Omental fat pad (tissue), 4 donors: ENCODE data around the gene TAGLN. TPM values are rescaled to one million over a fixed set of nuclear protein-coding genes. Genes with fewer than 3 reads are reported as not detected.

Source experiments
- ATAC-seq: fragments of 150-250 bp; one replicate; pipeline ENCODE4 v1.9.1; 2016; ENCODE audit warnings: mild to moderate bottlenecking, moderate library complexity; ENCODE audit not compliant: low FRiP score
- DNase-seq: peaks from one replicate; pipeline ENCODE4 v3.0.0-alpha.2; 2019; ENCODE audit warnings: low spot score
- total RNA-seq, 4 donors: library from RNA; depleted of rRNA; stranded (reverse); fragments of >200 nt; gene quantifications; one replicate each; pipeline ENCODE4 v1.1.0, GENCODE V29; 2016
- TF ChIP-seq, protein P1 (sequence below), 3 donors: fragments of 450-650 bp; IDR thresholded peaks; one replicate each; pipeline ENCODE4 v1.5.1; 2016 to 2017; ENCODE audit warnings: antibody characterized with exemption in 3 of 3, mild to moderate bottlenecking in 3 of 3, moderate library complexity in 2 of 3

Gene TAGLN
- total RNA-seq, 4 donors from 2014 or later: 731 to 1,161 (median 827) TPM

DNA sequence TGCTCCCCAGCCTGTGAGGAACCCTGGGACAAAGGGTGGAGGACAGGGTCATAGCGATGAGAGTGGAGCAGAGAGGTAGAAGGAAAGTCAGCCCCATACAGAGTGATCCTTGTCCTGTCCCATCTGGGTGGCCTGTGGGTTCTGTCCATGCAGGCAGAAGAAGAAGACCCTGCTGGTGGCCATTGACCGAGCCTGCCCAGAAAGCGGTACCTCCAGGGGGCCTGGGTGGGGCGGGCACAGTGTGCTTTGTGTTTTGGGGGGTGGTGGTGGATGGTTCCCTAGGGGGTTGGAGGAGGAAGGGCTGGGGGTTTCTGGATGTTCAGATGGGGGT is 12.8 kb upstream of the TAGLN start:
- ATAC-seq (no peak), DNase-seq (no peak)
- TF ChIP-seq, protein P1, sequence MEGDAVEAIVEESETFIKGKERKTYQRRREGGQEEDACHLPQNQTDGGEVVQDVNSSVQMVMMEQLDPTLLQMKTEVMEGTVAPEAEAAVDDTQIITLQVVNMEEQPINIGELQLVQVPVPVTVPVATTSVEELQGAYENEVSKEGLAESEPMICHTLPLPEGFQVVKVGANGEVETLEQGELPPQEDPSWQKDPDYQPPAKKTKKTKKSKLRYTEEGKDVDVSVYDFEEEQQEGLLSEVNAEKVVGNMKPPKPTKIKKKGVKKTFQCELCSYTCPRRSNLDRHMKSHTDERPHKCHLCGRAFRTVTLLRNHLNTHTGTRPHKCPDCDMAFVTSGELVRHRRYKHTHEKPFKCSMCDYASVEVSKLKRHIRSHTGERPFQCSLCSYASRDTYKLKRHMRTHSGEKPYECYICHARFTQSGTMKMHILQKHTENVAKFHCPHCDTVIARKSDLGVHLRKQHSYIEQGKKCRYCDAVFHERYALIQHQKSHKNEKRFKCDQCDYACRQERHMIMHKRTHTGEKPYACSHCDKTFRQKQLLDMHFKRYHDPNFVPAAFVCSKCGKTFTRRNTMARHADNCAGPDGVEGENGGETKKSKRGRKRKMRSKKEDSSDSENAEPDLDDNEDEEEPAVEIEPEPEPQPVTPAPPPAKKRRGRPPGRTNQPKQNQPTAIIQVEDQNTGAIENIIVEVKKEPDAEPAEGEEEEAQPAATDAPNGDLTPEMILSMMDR (IDR thresholded peaks at IDR 0.05): no peak

DNA sequence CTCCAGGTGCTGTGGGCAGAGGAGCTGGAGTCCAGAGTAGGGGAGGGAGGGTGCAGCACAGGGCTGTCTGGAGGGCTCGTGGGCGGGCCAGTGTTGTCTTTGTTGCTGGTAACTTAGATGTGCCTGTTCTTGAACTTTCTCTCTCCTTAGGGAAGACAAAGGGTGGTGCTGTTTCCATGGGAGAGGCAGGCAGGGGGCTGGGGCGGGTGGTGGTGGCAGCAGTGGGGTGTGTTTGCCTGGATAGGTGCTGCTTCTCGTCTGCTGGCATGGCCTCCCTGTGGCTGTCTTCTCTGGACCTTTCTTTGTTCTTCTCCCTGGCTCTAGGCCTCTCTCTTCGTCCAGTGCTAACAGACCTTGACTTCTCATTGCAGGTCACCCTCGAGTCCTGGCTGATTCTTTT is 12.2 kb upstream of the TAGLN start:
- ATAC-seq: no peak
- peak; percentile 11 for DNase-seq

DNA sequence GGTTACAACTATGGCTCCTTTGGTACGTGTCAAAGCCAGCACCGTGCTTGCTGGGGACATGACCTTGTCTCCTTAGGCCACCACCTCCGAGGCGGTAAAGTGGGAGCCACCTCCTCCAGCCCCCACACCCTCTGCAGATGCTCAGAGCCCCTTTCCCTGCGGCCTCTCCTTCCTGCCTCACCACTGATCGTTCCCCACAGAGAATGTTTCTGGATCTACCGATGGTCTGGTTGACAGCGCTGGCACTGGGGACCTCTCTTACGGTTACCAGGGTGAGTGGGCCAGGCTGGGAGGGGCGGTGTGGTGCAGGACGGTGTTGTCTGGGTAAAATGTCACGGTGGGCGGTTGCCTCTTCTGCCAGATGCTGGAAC is 11.8 kb upstream of the TAGLN start:
- no peak for ATAC-seq
- DNase-seq: peak; percentile 14
- TF ChIP-seq, protein P1 (IDR thresholded peaks at IDR 0.05): no peak

More for the DNA sequence above, 12.2 kb upstream of the TAGLN start:
- TF ChIP-seq, protein P1 (IDR thresholded peaks at IDR 0.05): no peak

DNA sequence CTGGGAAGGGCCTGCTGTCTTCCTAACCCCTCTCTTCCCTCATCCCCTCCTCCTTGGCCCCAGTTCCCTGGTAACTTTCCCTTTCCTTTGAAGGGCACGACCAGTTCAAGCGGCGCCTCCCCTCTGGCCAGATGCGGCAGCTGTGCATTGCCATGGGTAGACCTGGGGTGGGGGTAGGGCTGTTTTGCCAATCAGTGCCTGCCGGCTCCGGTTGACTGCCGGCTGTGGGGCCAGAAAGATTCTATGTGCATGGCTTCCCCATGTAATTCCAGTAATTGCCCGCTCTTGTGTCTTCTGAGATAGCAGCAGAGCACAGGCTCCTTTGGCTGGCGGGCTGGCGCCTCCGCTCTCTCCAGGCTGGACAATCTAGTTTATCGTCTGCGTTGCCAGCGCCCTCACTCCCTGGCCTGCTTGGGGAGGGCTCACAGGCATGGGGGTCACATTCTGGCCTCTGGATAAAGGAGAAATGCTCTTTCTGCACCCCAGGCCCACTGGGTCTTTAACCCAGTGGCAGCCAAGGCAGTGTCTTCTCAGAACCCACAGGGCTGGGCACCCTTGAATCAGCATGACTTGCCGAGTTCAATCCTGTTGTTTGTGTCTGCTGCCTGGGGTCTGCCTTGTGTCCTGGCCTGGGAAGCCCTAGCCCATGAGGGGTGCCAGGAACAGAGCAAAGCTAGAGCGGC is 11.2 kb upstream of the TAGLN start:
- DNase-seq: peak; percentile 17
- no peak for ATAC-seq
- TF ChIP-seq, protein P1 (IDR thresholded peaks at IDR 0.05): no peak

GRCh38 chr11:117188620-117189081 is 10.5 kb upstream of the TAGLN start:
- DNase-seq: peak; percentile 22
- ATAC-seq: no peak

DNA sequence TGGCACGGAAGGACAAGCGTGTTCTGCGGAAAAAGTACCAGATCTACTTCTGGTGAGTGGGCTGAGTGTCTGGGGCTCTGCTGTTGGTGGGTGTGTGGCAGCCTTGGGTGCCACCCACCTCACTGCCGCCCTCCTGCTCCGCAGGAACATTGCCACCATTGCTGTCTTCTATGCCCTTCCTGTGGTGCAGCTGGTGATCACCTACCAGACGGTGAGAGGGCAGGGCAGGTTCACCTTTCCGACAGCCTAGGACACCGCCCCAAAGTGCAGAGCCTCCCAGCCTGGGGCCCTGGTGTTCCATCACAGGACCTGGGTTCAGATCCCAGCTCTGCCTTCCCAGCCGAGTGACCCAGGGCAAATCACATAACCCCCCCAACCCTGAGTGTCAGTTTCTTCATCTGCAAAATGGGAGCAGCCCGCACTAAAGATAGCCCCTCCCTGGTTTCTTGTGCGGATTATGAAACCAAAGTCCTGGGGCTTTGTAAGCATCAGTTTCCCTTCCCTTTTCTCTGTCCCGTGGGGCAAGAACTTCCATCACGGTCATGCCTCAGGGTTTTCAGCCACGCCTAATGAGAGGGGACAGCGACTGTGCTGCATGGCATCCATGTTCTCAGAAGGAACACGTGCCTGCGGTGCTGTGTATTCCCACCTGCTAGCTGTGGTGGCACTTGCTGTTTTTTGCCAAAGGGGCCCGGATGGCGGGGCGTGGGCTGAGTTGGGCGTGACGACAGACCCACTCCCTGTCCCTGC is 9.8 kb upstream of the TAGLN start:
- TF ChIP-seq, protein P1 (IDR thresholded peaks at IDR 0.05): no peak
- ATAC-seq (no peak), DNase-seq (peak; percentile 20)

More at GRCh38 chr11:117188620-117189081, 10.5 kb upstream of the TAGLN start:
- TF ChIP-seq, protein P1 (IDR thresholded peaks at IDR 0.05): no peak
